ENCODE results near the gene CCDC182. TPM values are rescaled to one million over a fixed set of nuclear protein-coding genes. Genes with fewer than 3 reads are reported as not detected.

The CCDC182 gene
- not detected for total RNA-seq

GRCh38 chr17:57745242-57745641 is at the start of gene CCDC182:
TSS of gene CCDC182 (minus strand) at chr17:57745299. CDS start at chr17:57745272, 27 bp downstream.
- DNase-seq, result no peak

GRCh38 chr17:57794841-57795240 is 49.7 kb upstream of the CCDC182 start:
- DNase-seq, result no peak

- no peak for DNase-seq
Measured at GRCh38 chr17:57788725-57789124, 43.6 kb upstream of the CCDC182 start.

- DNase-seq, result no peak
Measured at GRCh38 chr17:57785022-57785421, 39.9 kb upstream of the CCDC182 start.

- DNase-seq, result no peak
Measured at GRCh38 chr17:57784226-57784895, 39.3 kb upstream of the CCDC182 start.

GRCh38 chr17:57783338-57783742 is 38.2 kb upstream of the CCDC182 start:
- DNase-seq, result no peak

- DNase-seq, result no peak
Measured at GRCh38 chr17:57782647-57783337, 37.7 kb upstream of the CCDC182 start.

- DNase-seq, result no peak
Measured at GRCh38 chr17:57782062-57782490, 37.0 kb upstream of the CCDC182 start.

GRCh38 chr17:57781386-57782061 is 36.4 kb upstream of the CCDC182 start:
- no peak for DNase-seq

- no peak for DNase-seq
Measured at GRCh38 chr17:57779706-57780105, 34.6 kb upstream of the CCDC182 start.

GRCh38 chr17:57778306-57778705 is 33.2 kb upstream of the CCDC182 start:
- no peak for DNase-seq

- no peak for DNase-seq
Measured at GRCh38 chr17:57776366-57776765, 31.3 kb upstream of the CCDC182 start.

- DNase-seq, result no peak
Measured at GRCh38 chr17:57774872-57775271, 29.8 kb upstream of the CCDC182 start.

- no peak for DNase-seq
Measured at GRCh38 chr17:57773557-57773956, 28.5 kb upstream of the CCDC182 start.

- DNase-seq, result no peak
Measured at GRCh38 chr17:57772774-57773173, 27.7 kb upstream of the CCDC182 start.

GRCh38 chr17:57767561-57767960 is 22.5 kb upstream of the CCDC182 start:
- no peak for DNase-seq

- no peak for DNase-seq
Measured at GRCh38 chr17:57766318-57766943, 21.3 kb upstream of the CCDC182 start.

- DNase-seq, result no peak
Measured at GRCh38 chr17:57762452-57763395, 17.6 kb upstream of the CCDC182 start.

- DNase-seq, result no peak
Measured at GRCh38 chr17:57761887-57762286, 16.8 kb upstream of the CCDC182 start.

GRCh38 chr17:57760046-57760445 is 14.9 kb upstream of the CCDC182 start:
- no peak for DNase-seq

GRCh38 chr17:57758654-57759053 is 13.6 kb upstream of the CCDC182 start:
- DNase-seq, result no peak

GRCh38 chr17:57757735-57758134 is 12.6 kb upstream of the CCDC182 start:
- no peak for DNase-seq
